IPS-NIHi7 (cell line): ENCODE measurements around the gene PPFIBP2.

Experiments used
- DNase-seq: peaks from one replicate; pipeline ENCODE4 v3.0.0; 2012; ENCODE audit warnings: mixed read lengths; ENCODE audit errors: extremely low spot score

PPFIBP2 gene

GRCh38 chr11:7513234-7514098 is at the start of gene PPFIBP2:
Gene PPFIBP2, plus strand, starts transcription at chr11:7513999. Its CDS starts 35,477 bp downstream, at chr11:7549476.
- DNase-seq, result peak; percentile 97

- DNase-seq, result no peak
Measured at GRCh38 chr11:7467652-7468051, 46.1 kb upstream of the PPFIBP2 start.

GRCh38 chr11:7469351-7469865 is 44.4 kb upstream of the PPFIBP2 start:
- DNase-seq, result no peak

GRCh38 chr11:7471071-7471470 is 42.7 kb upstream of the PPFIBP2 start:
- DNase-seq, result no peak

DNA sequence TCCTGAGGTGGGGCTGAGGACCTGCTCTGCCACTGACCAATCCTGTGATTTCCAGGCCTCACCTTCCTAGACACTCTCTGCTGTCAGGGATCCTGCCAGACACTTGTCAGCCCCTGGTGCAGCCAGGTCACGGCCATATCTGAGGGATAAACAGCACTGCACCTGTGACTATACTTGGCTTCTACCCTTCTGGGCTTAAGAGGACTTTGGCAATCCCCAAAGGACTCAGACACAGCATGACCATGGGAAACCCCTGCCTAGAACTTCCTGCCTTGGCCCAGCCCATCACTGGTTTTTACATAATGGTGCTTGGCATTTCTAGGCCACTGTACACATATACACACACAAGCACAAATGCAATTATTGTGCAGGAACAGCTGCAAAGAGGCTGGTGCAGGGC is 40.1 kb upstream of the PPFIBP2 start:
- DNase-seq, result no peak

DNA sequence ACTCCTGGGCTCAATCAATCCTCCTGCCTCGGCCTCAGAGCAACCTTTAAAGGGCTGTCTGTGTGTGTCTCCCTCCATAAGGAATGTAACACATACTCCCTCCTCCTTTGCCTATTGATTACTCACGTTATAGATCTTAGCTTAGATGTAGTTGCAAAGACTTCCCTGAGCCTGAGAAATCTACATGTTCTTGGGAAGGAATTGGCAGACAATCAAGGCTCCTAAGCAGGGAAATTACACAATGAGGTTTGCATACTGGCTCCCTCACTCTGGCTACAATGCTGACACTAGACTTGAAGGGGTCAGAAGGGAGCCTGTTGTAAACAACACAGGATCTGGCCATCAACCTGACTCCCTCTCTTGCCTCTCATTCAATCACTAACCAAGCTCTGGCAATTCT is 33.7 kb upstream of the PPFIBP2 start:
- no peak for DNase-seq

GRCh38 chr11:7484131-7484530 is 29.7 kb upstream of the PPFIBP2 start:
- DNase-seq, result no peak

- peak; percentile 51 for DNase-seq
Measured at GRCh38 chr11:7484645-7485044, 29.2 kb upstream of the PPFIBP2 start.

GRCh38 chr11:7485186-7486097 is 28.4 kb upstream of the PPFIBP2 start, which contains the start of gene OLFML1:
Gene OLFML1, plus strand, starts transcription at chr11:7485506. Its CDS starts 370 bp downstream, at chr11:7485876.
- DNase-seq, result no peak

DNA sequence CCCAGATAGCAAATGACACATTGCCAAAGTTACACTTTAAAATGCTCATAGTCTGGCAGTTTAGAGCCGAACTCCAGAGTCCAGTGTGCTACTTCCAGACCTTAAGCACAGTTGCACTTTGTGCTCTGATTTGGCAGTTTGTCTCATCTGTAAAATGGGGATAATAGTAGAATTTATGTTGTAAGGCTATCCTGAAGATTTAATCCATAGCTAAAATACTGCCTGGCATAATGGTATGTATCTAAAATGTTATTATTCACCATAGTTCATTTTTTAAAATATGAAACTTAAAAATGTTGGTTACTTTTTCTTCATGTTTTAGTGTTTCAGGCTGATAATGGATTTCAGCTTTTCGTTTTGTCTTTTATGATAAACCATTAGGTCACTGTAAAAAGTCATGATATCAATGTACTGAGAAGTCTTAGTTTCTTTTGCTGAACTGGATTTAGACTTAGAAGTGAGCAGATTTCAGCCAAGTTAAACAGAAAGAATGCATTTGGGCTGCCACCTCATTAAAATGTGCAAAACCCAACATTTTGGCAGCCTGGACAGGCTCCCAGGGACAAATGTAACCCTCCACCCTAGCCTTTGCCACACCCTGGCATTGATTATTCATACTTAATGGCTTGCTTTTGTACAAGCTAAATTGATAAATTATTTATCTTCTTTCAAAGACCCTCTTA is 27.6 kb upstream of the PPFIBP2 start:
- no peak for DNase-seq

GRCh38 chr11:7486781-7487140 is 27.0 kb upstream of the PPFIBP2 start:
- DNase-seq, result no peak

GRCh38 chr11:7487360-7487759 is 26.4 kb upstream of the PPFIBP2 start:
- DNase-seq, result no peak

DNA sequence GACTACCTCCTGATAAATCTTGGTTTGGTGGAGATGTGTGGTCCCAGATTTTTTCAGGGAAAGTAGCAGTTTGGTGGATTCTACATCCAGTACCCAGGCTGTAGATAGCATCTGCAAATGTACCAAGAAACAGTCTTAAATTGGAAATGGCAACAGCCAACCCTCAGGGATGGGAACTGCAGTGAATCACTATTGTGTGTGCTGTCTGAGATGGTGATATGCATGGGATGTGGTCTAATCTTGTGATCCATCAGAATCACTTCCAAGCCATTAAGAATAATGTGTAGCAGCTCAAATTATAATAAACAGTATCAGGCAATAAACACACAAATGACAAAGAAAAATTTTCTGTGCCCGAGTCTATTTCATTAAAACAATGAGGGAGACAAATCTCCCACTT is 25.1 kb upstream of the PPFIBP2 start:
- DNase-seq, result no peak

DNA sequence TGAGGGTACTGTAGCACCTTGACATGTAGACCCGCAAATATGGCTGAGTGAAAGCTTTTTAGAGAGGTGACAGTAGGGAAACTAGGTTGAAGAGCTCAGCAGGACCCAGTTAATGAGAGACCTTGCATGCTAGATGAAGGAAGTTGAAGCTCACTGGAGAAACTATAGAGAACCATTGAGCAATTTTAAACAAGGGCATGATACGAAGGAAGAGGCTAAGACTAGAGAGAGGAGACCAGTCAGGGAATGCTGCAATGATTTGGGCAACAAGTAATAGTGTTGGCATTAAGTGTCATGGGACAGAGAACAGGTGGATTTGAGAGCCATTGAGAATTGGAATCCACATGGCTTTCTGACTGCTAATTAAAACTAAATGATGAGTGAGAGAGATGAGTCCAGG is 24.4 kb upstream of the PPFIBP2 start:
- DNase-seq, result no peak

DNA sequence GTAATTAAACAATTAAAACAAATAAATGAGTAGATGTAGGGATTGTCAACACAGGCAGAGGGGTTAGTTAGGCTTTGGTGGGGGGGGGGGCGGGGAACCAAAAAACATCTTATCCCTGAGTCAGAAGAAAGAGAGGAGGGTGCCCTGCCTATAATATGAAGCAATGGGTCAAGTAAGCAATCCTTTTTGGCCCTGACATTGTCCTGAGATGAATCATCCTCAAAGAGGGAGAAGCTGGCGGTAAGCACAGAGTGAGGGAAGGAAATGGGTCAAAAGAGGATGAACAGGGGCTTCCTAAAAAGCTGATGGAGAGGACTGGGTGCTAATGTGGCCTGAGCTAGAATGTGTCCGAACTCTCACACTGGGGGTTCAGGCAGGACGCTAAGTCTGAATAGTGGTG is 23.7 kb upstream of the PPFIBP2 start:
- DNase-seq, result no peak

GRCh38 chr11:7490535-7490934 is 23.3 kb upstream of the PPFIBP2 start:
- DNase-seq, result no peak

- no peak for DNase-seq
Measured at GRCh38 chr11:7492253-7492652, 21.5 kb upstream of the PPFIBP2 start.

GRCh38 chr11:7493670-7494069 is 20.1 kb upstream of the PPFIBP2 start:
- DNase-seq, result no peak

- DNase-seq, result no peak
Measured at GRCh38 chr11:7494086-7494745, 19.6 kb upstream of the PPFIBP2 start.

GRCh38 chr11:7495882-7496551 is 17.8 kb upstream of the PPFIBP2 start:
- DNase-seq, result no peak

DNA sequence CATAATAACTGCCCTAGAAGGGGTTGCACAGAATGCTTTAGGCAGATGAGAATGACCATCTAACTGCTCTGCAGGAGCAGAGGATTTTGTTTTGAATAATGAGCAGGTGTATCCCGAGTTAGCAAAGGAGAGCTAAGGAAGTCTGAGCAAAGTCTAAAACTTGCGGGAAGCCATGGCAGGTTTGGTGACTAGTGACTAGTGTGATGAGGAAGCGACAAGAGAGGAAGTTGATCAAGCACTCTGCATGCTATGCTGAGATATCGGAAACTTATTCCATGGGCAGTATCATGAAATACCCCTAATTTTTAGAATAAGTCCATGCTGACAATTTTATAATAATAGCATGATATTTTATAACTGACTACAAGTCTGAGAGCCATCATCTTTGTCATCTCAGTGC is 15.6 kb upstream of the PPFIBP2 start:
- no peak for DNase-seq
